SK-N-SH (cell line): ENCODE measurements around the gene LFNG.

Experiments used
- FOSL2 ChIP-seq: IDR thresholded peaks from 2 replicates; pipeline ENCODE4 v1.4.0; 2012; ENCODE audit warnings: low read depth, mild to moderate bottlenecking, moderate library complexity, borderline replicate concordance
- NFIC ChIP-seq: IDR thresholded peaks from 2 replicates; pipeline ENCODE4 v1.4.0; 2012; ENCODE audit warnings: borderline replicate concordance
- TAF1 ChIP-seq: IDR thresholded peaks from 2 replicates; pipeline ENCODE4 v1.6.1; 2012; ENCODE audit warnings: low read depth, mild to moderate bottlenecking, low read length, moderate library complexity, borderline replicate concordance
- YY1 ChIP-seq: IDR thresholded peaks from 2 replicates; pipeline ENCODE4 v1.4.0; 2012; ENCODE audit warnings: low read depth, mild to moderate bottlenecking
- TF ChIP-seq, protein P1 (sequence below): fragments of 200-600 bp; sonication (generic); IDR thresholded peaks from 2 replicates; pipeline ENCODE4 v1.6.1; 2017; ENCODE audit warnings: antibody characterized with exemption, mild to moderate bottlenecking, moderate library complexity
- TF ChIP-seq, protein P2 (sequence below): IDR thresholded peaks from 2 replicates; pipeline ENCODE4 v1.4.0; 2012; ENCODE audit warnings: low read depth

DNA sequence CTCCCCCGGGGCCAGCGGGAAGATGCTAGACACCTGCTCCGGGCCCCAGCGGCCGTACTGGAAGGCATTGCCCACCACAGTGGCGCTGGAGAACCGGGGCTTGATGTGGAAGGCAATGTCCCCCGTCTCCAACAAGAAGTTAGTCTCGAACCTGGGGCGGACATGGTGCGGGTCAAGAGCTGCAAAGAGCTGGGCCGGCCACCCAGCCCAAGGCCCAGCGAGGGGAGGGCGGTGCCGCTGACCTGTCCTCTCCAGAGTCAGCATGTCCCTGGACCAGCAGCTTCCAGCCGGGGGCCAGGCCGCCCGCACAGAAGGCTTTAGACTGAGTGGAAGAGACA lies 43.9 kb upstream of the LFNG start:
- TF ChIP-seq FOSL2 (no peak), YY1 (no peak), TAF1 (no peak), NFIC (no peak)
- TF ChIP-seq, protein P1, sequence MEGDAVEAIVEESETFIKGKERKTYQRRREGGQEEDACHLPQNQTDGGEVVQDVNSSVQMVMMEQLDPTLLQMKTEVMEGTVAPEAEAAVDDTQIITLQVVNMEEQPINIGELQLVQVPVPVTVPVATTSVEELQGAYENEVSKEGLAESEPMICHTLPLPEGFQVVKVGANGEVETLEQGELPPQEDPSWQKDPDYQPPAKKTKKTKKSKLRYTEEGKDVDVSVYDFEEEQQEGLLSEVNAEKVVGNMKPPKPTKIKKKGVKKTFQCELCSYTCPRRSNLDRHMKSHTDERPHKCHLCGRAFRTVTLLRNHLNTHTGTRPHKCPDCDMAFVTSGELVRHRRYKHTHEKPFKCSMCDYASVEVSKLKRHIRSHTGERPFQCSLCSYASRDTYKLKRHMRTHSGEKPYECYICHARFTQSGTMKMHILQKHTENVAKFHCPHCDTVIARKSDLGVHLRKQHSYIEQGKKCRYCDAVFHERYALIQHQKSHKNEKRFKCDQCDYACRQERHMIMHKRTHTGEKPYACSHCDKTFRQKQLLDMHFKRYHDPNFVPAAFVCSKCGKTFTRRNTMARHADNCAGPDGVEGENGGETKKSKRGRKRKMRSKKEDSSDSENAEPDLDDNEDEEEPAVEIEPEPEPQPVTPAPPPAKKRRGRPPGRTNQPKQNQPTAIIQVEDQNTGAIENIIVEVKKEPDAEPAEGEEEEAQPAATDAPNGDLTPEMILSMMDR = no peak
- TF ChIP-seq, protein P2, sequence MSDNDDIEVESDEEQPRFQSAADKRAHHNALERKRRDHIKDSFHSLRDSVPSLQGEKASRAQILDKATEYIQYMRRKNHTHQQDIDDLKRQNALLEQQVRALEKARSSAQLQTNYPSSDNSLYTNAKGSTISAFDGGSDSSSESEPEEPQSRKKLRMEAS = no peak
